HG03103 (cell line): ENCODE data around the gene TMEM156.

Experiments
- ATAC-seq: cut with Tn5 transposase; IDR thresholded peaks from one replicate; pipeline ENCODE4 v1.9.1; 2021; ENCODE audit warnings: low read depth; ENCODE audit not compliant: unreplicated experiment

Gene TMEM156

GRCh38 chr4:39032218-39033085 lies at the start of gene TMEM156:
Gene TMEM156 (minus strand): TSS chr4:39032409. CDS start chr4:39032313, 96 bp downstream.
- peak; percentile 59 for ATAC-seq

- no peak for ATAC-seq
These were observed 46.6 kb upstream of the TMEM156 start for GRCh38 chr4:39078829-39079228.

GRCh38 chr4:39068907-39069306 lies 36.7 kb upstream of the TMEM156 start:
- ATAC-seq: no peak

DNA sequence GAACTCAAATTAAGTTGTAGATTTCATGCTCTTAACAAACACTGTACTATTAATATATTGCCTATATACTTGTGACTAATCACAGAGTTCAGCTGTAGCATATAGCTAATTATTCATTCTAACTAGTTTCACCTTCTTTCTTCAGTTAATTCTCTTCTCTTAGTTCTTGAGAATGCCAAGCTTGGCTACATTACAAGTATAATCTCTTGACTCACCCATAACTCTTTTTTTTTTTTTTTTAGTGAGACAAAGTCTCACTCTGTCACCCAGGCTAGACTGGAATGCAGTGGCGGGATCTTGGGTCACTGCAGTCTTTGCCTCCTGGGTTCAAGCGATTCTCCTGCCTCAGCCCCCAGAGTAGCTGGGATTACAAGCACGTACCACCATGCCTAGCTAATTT lies 35.2 kb upstream of the TMEM156 start:
- no peak for ATAC-seq

DNA sequence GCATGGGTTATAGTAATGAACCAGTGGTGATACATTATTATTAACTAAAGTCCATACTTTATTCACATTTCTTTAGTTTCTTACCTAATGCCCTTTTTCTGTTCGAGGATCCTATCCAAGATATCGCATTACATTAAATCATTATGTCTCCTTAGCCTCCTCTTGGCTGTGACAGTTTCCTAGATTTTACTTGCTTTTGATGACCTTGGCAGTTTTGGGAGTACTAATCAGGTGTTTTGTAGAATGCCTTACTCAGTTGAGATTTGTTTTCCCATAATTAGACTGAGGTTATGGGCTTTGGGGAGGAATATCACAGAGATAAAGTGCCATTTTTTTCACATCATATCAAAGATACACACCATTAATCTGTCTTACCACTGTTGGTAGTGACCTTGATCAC lies 34.8 kb upstream of the TMEM156 start:
- ATAC-seq: no peak

- no peak for ATAC-seq
These were observed 34.2 kb upstream of the TMEM156 start for GRCh38 chr4:39066371-39066770.

DNA sequence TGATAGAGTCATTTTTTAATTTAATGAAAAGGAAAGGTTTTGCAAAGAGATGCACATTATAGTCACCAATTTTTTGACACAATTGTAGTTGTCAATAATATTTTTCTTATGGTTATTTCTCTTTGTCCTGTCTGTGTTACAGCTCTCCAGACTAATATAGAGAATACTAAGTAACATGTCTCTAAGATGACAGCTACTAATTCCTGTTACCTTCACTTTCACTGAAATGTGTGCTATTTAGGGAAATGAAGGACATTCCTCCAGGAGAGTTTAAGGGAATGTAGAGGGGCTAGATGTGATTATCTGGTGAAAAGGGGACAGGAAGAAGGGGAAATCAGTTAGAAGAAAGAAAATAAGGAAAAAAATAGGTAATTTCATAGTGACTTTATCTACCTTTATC lies 31.2 kb upstream of the TMEM156 start:
- ATAC-seq: no peak

DNA sequence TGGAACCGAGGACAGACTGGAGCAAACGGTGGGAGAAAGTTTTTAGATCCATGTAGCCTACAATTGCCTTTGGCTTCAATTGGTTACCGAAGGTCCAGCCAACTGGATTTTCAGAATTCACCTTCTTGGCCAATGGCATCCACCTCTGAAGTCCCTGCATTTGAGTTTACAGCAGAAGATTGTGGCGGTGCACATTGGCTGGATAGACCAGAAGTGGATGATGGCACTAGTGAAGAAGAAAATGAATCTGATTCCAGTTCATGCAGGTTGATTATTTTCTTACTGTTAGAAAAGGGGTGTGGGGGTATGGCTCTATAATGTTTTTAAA lies 30.5 kb upstream of the TMEM156 start:
- ATAC-seq: no peak

DNA sequence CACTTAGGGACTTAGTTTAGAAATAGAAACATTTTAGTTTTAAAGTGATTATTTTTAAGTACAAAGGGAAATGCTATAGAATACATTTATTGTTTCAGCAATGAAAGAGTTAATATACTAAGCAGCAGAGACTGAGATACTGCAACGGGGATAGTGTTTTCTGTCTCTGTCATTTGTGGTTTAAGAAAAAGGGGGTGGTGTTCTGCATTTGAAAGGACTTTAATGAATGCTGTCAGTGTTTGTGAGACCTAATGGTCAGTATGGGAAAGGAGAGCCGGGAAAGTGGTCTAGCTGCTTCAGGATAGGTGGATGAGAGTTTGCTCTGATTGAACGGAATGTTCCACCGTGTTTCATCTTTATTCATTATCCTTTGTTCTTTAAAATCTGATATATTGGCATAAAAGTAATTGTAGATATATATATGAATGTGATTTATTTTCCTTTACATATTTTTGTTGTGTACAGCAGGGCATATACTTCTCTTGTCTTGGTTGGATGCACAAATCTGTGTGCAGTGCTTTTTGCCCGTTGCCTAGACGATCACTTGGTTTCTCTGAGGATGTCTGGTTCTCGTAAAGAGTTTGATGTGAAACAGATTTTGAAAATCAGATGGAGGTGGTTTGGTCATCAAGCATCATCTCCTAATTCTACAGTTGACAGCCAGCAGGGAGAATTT lies 30.0 kb upstream of the TMEM156 start, which contains the start of gene KLHL5:
KLHL5 (plus strand) TSS at position 139 of the 676 bp plus-strand sequence; CDS start at position 560, 421 bp downstream.
- no peak for ATAC-seq

- no peak for ATAC-seq
These were observed 29.2 kb upstream of the TMEM156 start for GRCh38 chr4:39061457-39061856.

DNA sequence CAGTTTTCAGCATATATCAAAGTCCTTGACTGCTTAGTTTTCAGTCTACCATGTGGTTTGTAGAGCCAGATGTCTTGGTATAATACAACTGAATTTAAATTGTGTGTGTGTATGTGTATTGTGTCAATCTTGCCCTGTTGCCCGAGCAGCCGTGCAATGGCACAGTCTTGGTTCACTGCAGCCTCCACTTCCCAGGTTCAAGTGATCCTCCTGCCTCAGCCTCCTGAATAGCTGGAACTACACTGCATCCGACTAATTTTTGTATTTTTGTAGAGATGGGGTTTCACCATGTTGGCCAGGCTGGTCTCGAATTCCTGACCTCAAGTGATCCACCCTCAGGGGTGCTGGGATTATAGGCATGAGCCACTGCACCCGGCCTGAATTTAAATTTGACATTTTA lies 23.8 kb upstream of the TMEM156 start:
- no peak for ATAC-seq

- ATAC-seq: no peak
These were observed 22.3 kb upstream of the TMEM156 start for GRCh38 chr4:39054497-39054896.

GRCh38 chr4:39053983-39054382 lies 21.8 kb upstream of the TMEM156 start:
- ATAC-seq: no peak

GRCh38 chr4:39051492-39051891 lies 19.3 kb upstream of the TMEM156 start:
- ATAC-seq: no peak

- no peak for ATAC-seq
These were observed 18.4 kb upstream of the TMEM156 start for GRCh38 chr4:39050590-39050989.

DNA sequence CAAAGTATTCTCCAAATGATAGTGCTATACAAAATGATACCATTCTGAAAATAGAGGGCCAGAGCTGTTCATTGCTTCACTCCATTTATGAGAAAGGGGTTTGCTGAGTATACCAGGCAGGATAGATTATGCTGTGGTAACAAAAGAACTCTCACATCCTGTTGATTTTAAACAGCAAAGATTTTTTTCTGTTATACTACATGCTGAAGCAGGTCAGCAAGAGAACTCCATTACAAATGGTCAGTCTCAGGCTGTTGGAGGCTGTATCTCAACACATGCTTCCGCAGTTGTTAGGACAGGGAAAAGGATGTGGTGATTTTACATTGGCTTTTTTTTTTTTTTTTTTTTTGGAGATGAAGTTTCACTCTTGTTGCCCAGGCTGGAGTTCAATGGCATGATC lies 16.1 kb upstream of the TMEM156 start:
- no peak for ATAC-seq

DNA sequence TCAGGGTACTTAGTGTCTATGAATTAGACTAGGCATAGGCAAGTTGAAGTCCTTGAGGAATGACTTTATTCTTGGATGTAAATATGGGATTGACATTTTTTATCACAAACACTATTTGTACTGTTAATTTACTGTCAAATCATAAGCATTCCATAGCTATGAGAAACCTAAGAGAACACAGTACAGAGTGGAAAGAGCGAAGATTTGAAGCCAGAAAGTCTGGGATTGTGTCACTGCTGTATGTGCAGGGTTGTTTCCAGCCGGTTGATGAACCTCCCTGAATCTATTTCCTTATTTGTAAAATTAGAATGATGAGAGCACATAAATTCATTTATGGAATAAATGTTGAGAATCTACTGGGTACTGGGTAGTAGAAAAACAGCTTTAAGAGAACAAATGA lies 15.5 kb upstream of the TMEM156 start:
- ATAC-seq: no peak

- ATAC-seq: no peak
These were observed 14.0 kb upstream of the TMEM156 start for GRCh38 chr4:39046249-39046648.

DNA sequence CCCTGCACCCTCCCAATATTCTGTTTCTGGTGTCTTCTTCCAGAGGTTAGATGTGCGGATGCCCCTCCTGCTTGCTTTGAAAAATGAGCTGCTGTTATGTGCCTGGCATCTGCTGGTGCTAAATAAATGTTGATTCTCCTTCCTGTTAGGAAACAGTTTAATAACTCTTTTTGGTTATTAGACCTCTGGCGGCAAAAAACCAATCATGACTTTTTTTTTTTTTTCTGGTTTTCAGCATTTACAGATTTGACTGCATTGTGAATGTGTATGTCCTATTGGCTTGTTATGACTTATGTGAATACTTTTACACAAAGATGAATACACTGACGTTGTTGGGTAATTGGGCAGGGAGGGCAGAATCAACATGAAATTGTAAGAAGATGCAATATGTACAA lies 13.6 kb upstream of the TMEM156 start:
- ATAC-seq: no peak

GRCh38 chr4:39044956-39045826 lies 13.0 kb upstream of the TMEM156 start:
- peak; percentile 36 for ATAC-seq

DNA sequence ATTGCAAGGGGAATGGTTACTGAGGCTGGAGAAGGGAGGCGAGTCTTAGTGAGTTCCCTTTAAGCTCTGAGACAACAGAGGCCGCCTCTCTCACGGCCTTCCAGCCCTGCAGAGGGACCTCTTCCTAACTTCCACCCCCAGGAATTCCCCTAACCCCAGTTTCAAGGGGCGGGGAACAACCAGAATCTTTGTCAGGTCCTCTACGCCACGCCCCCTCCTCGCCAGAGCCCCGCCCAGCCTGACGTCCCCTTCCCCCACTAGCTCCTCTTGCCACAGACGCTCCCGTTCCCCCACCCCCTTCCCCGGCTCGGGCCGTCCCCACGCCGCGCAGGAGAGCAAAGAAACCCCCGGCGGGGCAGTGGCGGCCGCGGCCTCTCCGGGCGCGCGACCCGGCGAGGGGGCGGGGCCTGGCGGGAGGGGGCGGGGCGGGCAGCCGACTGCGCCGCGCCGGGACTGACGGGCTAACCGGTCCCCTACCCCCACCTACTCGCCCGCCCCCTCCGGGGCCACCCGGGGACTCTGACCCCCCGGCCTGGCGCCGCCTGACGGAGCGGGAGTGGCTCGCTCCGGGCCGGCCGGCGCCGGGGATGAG lies 12.3 kb upstream of the TMEM156 start:
- peak; percentile 65 for ATAC-seq
